NCI-H524 treated with DMSO at 0.1 percent for 48 hours (cell line): Measurements from ENCODE around the gene PRKCB.

ENCODE experiments used
- DNase-seq: peaks from one replicate; lab custom pipeline; 2025; lab: John Stamatoyannopoulos, UW

The PRKCB gene

DNA sequence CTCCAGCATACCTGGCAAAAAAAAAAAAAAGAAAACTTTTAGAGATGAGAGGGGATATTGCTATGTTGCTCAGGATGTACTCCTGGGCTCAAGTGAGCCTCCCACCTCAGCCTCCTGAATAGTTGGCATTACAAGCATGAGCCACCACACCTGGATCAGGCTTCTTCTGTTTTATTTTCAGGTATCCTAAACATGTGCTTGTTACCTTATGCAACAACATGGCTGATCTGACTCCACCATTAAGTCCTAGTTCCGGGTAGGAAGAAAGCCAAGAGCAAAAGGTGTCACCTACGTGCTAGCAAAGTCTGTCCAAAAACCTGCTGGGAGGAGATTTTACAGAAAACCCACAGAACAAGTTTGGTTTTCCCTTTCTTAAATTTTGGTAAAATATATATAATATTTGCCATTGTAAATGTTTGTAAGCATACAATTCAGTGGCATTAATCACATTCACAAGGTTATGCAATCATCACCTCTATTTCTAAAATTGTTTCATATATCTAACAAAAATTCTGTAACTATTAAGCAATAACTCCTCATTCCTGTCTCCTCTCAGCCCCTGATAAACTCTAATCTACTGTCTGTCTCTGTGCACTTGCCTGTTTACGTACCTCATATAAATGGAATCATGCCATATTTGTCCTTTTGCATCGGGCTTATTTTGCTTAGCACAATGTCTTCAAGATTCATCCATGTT is 411.3 kb downstream of the PRKCB start:
- no peak for DNase-seq

DNA sequence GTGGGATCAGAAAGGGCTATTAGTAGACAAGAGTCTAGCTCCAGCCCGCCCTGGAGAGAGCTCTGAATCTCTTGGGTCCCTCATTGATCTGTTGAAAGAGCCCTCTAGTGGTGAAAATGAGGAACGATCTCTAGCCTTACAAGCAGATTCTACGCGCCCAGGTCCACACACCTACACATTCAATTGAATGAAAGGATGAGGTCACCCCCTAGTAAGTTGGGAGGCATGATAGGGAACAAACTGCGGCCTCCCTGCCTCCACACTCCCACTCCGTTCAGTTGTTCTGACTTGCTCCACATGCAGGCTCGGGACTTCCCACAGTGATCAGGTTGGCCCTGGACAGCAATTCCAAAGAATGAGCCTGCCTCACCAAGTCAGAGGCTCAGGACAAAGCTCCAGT is 417.4 kb downstream of the PRKCB start:
- DNase-seq, result no peak

DNA sequence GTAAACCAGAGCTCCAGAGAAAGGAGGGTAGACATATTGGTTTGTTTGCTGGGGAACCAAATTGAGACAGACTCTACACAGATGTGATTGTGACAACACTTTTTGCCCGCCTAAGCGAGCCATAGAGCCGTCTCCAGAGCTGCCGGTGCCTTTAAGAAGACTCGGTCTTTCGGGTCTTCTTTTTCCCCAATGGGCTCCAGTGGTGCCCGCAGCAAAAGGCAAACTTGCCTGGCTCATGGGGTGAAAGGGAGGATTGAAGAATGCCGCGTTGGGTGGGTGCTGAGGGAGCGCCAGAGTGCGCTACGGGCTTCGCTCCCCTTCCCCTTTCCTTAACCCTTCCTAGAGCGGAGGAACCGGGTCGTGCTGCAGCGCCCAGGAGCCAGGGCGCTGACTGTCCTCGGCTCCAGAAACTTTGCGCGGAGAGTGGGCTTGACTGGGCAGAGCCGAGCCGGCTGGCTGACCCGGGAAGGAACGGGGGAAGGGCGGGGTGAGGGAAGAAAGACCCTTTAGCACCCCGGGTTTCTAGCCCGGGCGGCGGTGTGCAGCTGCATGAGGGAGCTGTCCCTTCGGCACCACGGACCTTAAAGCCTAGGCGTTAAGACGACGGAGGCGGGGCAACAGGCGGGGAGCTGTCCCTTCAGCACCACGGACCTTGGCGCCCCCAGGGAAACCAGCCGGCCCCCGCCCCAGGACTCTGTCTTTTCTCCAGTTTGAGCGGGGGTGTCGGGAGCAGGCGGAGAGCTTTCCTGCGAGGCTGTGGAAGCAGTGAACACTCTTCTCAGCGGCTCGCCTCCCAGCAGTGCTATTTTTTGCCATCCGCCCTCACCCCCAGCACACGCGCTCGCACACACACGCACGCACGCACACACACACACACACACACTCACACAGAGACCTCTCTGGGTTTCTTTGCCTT is 419.9 kb downstream of the PRKCB start, which contains the start of gene CACNG3:
TSS of gene CACNG3 (plus strand) at position 880 of the 916 bp plus-strand sequence. CDS start 420 bp downstream, outside the sequence.
- DNase-seq, result no peak

DNA sequence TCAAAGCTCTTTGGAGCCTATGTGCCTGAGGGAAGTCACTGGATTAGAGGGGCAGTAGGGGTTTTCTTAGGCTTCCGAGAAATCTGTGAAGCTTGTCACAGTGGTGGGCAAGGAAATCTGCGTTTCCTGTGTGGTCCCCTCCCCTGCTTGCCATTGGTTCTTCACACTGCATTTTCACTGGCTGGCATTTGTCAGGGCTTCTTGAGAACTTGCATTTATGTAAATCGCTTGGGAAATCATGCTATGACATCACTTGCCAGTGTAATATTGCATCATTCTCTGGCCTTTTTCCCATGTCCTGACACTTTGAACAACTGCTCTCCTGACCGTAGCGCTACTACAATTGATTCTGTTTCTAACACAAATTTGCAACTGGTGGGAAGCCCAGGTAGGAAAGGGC is 422.2 kb downstream of the PRKCB start:
- DNase-seq, result no peak

DNA sequence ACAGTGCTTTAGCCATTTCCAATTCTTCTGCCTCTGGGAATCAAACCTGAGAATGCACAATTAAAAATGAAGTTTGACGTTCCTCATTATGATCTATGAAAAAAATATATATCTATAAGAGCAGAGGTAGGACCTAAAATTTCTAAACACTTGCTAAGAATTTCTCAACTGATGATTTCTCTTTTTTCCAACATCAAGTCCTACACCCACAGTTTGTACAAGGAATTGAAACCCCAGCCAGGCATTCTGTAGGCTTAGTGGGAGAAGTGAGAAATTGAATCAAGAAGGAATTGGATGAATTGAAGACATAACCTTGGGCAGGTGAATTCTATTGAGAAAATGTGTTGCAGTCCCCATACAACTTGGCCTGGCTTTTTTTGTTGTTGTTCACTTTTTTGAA is 423.0 kb downstream of the PRKCB start:
- no peak for DNase-seq

DNA sequence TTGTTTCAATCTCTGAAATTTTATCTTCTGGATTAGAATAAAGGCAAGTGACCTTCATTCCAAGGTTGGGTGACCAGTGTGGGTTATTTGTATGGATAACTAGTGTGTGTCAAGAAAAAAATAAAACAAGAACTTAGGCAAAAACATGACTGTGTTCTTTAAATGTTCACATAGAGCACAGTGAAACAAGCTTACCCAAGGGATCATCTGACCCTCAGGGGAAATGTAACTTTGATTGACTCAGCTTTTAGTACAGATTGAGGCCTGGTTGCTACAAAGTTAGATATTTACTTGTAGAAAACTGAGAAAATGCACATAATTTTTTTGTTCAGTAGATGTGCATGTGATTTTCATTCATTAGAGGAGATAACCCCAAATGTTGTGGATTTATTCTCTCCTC is 427.0 kb downstream of the PRKCB start:
- DNase-seq, result no peak
